Thyroid gland (tissue), 4 donors: ENCODE measurements around the gene SEPSECS. TPM values are rescaled to one million over a fixed set of nuclear protein-coding genes. Genes with fewer than 3 reads are reported as not detected.
A peak's percentile ranks its signal among the peaks of the same experiment; 100 is the strongest.

ENCODE experiments used
- DNase-seq, 2 donors: peaks; one replicate each; pipeline ENCODE4 v3.0.0-alpha.2; 2019
- H3K27ac ChIP-seq, 3 donors: fragments of 200-600 bp; sonication (generic); 1 replicate in 2 of 3; 2 replicates in 1 of 3; pipeline ENCODE4 v1.5.1; 2016 to 2019; ENCODE audit warnings: mild to moderate bottlenecking in 1 of 3, moderate library complexity in 1 of 3
- H3K27me3 ChIP-seq: fragments of 200-600 bp; sonication (generic); one replicate; pipeline ENCODE4 v1.5.1; 2019
- H3K36me3 ChIP-seq, 2 donors: fragments of 200-600 bp; sonication (generic); one replicate each; pipeline ENCODE4 v1.5.1; 2016 to 2019
- H3K4me1 ChIP-seq, 2 donors: fragments of 200-600 bp; sonication (generic); one replicate each; pipeline ENCODE4 v1.5.1; 2017 to 2019
- H3K4me3 ChIP-seq, 3 donors: fragments of 200-600 bp; sonication (generic); replicated peaks in 1 of 3; 1 replicate in 2 of 3; 2 replicates in 1 of 3; pipeline ENCODE4 v1.5.1; 2016; ENCODE audit warnings: mild to moderate bottlenecking in 1 of 3
- H3K9me3 ChIP-seq: fragments of 200-600 bp; sonication (generic); one replicate; pipeline ENCODE4 v1.5.1; 2017
- POLR2A ChIP-seq, 2 donors: fragments of 450-650 bp; IDR thresholded peaks; one replicate each; pipeline ENCODE4 v1.6.1; 2017; ENCODE audit warnings: antibody characterized with exemption in 2 of 2, mild to moderate bottlenecking in 2 of 2, moderate library complexity in 1 of 2
- WGBS, 2 donors: methylation state at CpG; one replicate each; pipeline ENCODE4 v1.1.5; 2017; 5-methylcytosine and 5-hydroxymethylcytosine counted together
- intact Hi-C: fragments of 100-400 bp; cut with DNase I; formaldehyde crosslinking; loops from one replicate; pipeline ENCODE4 v1.15.1; 2023
- total RNA-seq, 4 donors: library from RNA; depleted of rRNA; stranded (reverse); fragments of >200 nt; gene quantifications; one replicate each; pipeline ENCODE4 v1.2.3, GENCODE V29; 2016
- TF ChIP-seq, protein P1 (sequence below), 6 experiments: fragments of 200-600 bp in 3 of 6; fragments of 450-650 bp in 3 of 6; sonication (generic) in 3 of 6; IDR thresholded peaks; one replicate each; pipeline ENCODE4 v1.5.1; 2016 to 2019; ENCODE audit warnings: antibody characterized with exemption in 6 of 6, mild to moderate bottlenecking in 2 of 6, inconsistent platforms in 1 of 6, moderate library complexity in 1 of 6

SEPSECS gene
- total RNA-seq, 4 donors from 2014 or later, result 9.2 to 22.3 (median 13.5) TPM

DNA sequence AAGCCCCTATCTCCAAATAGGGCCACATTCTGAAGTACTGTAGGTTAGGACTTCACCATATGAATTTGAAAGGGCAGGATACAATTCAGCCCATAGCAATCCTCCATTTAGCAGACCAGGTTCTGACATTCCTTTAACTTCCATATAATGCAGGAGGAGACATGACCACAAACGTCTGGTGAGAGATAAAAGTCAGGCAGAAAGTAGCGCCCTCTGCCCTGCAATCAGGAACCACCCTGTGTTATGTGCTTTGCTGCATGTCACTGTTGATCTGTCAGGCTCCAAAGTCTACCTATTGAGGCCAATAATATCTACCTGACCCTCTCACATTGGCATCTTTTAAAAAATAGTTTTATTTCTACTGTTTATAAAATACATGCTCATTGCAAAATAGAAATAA, 30.2 kb upstream of the SEPSECS start:
- Histone ChIP-seq H3K27ac (no peak overlapping the region), H3K27me3 (no peaks in the 10 kb centered on the region), H3K9me3 (no peaks in the 10 kb centered on the region), H3K4me1 (no peaks in the 10 kb centered on the region), H3K36me3 (no peaks in the 10 kb centered on the region), H3K4me3 (no peak overlapping the region)
- DNase-seq, result no peak
- intact Hi-C loops, result no loop called here
- no peak for TF ChIP-seq POLR2A (IDR thresholded peaks at IDR 0.05)
- TF ChIP-seq, protein P1, sequence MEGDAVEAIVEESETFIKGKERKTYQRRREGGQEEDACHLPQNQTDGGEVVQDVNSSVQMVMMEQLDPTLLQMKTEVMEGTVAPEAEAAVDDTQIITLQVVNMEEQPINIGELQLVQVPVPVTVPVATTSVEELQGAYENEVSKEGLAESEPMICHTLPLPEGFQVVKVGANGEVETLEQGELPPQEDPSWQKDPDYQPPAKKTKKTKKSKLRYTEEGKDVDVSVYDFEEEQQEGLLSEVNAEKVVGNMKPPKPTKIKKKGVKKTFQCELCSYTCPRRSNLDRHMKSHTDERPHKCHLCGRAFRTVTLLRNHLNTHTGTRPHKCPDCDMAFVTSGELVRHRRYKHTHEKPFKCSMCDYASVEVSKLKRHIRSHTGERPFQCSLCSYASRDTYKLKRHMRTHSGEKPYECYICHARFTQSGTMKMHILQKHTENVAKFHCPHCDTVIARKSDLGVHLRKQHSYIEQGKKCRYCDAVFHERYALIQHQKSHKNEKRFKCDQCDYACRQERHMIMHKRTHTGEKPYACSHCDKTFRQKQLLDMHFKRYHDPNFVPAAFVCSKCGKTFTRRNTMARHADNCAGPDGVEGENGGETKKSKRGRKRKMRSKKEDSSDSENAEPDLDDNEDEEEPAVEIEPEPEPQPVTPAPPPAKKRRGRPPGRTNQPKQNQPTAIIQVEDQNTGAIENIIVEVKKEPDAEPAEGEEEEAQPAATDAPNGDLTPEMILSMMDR (IDR thresholded peaks at IDR 0.05), result no peak
- WGBS, 2 donors, result 65 to 86% methylated on average over 2 of the region's 2 CpGs

DNA sequence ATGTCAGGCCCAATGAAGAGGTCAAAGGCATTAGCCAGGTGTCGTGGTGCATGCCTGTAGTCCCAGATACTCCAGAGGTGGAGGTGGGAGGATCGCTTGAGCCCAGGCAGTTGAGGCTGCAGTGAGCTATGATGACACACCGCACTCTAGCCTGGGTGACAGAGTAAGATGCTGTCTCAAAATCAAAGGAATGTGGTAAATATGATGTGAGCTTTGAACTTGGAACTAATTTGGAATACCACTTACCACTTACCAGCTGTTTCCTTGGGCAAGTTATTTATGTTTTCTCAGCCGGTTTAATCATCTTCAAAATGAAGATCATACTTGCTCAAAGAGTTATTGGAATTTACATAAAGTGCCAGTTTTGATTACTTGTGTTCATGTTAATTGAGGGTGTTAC, 23.8 kb upstream of the SEPSECS start:
- Histone ChIP-seq H3K4me3 (no peak overlapping the region), H3K36me3 (no peaks in the 10 kb centered on the region), H3K9me3 (no peaks in the 10 kb centered on the region), H3K27me3 (no peaks in the 10 kb centered on the region), H3K4me1 (no peaks in the 10 kb centered on the region), H3K27ac (no peak overlapping the region)
- intact Hi-C loops, result no loop called here
- TF ChIP-seq, protein P1 (IDR thresholded peaks at IDR 0.05), result no peak
- no peak for TF ChIP-seq POLR2A (IDR thresholded peaks at IDR 0.05)
- 92 to 95% methylated on average over 4 of the region's 4 CpGs for WGBS, 2 donors
- DNase-seq, result no peak

DNA sequence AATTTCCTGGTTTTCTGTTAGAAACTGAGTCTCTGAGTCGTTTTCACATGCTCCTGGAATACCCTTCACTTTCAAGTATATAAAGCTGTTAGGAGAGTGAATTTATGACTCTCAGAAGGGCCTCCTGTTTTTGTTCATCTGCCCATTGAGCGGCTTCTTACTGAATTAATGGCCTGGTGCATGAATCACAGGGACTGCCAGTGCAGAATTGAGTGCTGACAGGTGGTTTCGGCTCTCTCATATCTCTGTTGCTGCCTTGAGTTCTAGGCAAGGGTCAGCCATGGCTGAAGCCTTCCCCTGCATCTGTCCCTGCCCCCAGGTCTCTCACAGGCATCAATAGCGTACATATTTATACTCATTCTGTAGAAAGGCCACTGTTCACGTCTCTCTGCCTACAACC, 22.7 kb upstream of the SEPSECS start:
- intact Hi-C loops, result no loop called here
- 87 to 88% methylated on average over 5 of the region's 5 CpGs for WGBS, 2 donors
- Histone ChIP-seq H3K36me3 (no peaks in the 10 kb centered on the region), H3K27ac (no peak overlapping the region), H3K27me3 (no peaks in the 10 kb centered on the region), H3K9me3 (no peaks in the 10 kb centered on the region), H3K4me3 (no peak overlapping the region), H3K4me1 (no peaks in the 10 kb centered on the region)
- TF ChIP-seq, protein P1 (IDR thresholded peaks at IDR 0.05), result no peak
- no peak for TF ChIP-seq POLR2A (IDR thresholded peaks at IDR 0.05)
- DNase-seq, result no peak

DNA sequence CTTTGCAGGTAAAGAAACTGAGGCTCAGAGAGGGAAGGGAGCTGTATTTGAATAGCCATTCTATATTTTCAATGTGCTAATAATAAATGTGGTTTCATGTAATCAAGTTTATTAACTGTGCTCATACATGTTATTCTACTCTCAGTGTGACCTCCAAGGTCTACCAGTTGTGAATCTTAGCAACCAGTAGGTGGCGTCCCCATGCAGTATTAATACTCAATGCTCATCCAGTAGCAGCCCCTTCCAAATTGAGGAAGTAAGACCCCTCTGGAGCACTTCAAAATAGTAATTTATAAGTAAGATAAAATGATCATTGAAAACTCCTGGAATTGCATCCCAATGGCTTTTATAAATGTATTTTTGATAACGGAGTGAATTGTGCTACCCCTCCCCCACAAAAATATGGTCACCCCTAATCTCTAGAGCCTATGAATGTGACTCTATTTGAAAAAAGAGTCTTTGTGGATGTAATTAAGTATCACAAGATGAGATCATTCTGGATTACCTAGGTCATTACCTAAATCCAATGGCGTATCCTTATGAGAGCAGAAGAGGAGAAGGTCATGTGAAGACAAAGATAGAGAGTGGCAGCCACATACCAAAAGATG, 20.4 kb upstream of the SEPSECS start:
- Histone ChIP-seq H3K4me1 (no peaks in the 10 kb centered on the region), H3K27ac (no peak overlapping the region), H3K36me3 (no peaks in the 10 kb centered on the region), H3K4me3 (no peak overlapping the region), H3K27me3 (no peaks in the 10 kb centered on the region), H3K9me3 (no peaks in the 10 kb centered on the region)
- no peak for TF ChIP-seq POLR2A (IDR thresholded peaks at IDR 0.05)
- TF ChIP-seq, protein P1 (IDR thresholded peaks at IDR 0.05), result peak; percentile 6 to 70 (median 60)
- peak; percentile 31 to 42 for DNase-seq
- intact Hi-C loops, result no loop called here
- 59 to 60% methylated on average over 3 of the region's 3 CpGs for WGBS, 2 donors

DNA sequence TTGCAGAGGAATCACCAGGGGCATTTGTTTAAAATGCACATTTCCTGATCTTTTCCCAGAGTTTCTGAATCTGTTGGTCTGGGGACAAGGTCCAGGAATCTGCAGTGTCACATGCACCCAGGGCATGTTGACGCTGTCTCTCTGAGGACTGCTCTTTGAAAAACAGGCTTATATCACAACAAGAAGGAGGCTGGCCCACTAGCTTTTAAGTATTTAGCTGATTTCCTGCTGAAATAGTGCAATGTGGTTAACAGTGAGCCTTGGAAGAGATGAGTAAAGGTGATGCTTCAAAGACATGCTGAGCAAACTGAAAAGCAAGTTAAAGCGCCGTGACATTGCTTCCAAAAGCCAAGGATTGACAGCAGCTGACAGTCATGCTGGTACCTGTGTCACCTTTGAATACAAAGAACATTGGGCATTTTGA, 18.6 kb upstream of the SEPSECS start:
- Histone ChIP-seq H3K27ac (no peak overlapping the region), H3K4me1 (no peaks in the 10 kb centered on the region), H3K4me3 (no peak overlapping the region), H3K27me3 (no peaks in the 10 kb centered on the region), H3K9me3 (no peaks in the 10 kb centered on the region), H3K36me3 (no peaks in the 10 kb centered on the region)
- WGBS, 2 donors, result 82 to 87% methylated on average over 3 of the region's 3 CpGs
- DNase-seq, result no peak
- intact Hi-C loops, result loop anchor here (10.0 kb wide), 1 partner anchor 186 kb away; no protein-coding TSS in a partner anchor
- TF ChIP-seq, protein P1 (IDR thresholded peaks at IDR 0.05), result no peak
- TF ChIP-seq POLR2A (IDR thresholded peaks at IDR 0.05), result no peak
